SK-MEL-5 (cell line): ENCODE data around the gene GNG13. TPM values are rescaled to one million over a fixed set of nuclear protein-coding genes. Genes with fewer than 3 reads are reported as not detected.
"Not testable (repeated sequence)": the region's sequence is repeated elsewhere in the genome, so short reads cannot be mapped to it uniquely, and the experiment has no call there.

Experiments used
- DNase-seq: peaks from one replicate; pipeline ENCODE4 v3.0.0-alpha.2; 2016; ENCODE audit warnings: low read depth, low spot score
- in situ Hi-C: cut with HindIII; loops from 2 replicates; pipeline ENCODE4 v1.10.0; 2016; ENCODE audit warnings: low sequenced_read_pairs, high pct_unique_total_duplicates, low pct_unique_long_range_greater_than_20kb
- total RNA-seq: library from RNA; depleted of rRNA; stranded (reverse); fragments of >200 nt; shearing (Covaris generic); gene quantifications from 2 replicates; pipeline ENCODE4 v1.2.3, GENCODE V29; 2014

Gene GNG13
- total RNA-seq, 1 experiment from 2014 or later, result not detected

GRCh38 chr16:836221-836620, 35.7 kb upstream of the GNG13 start:
- in situ Hi-C loops, result no loop called here
- DNase-seq, result no peak

GRCh38 chr16:835373-835772, 34.8 kb upstream of the GNG13 start:
- in situ Hi-C loops, result no loop called here

GRCh38 chr16:833411-833810, 32.9 kb upstream of the GNG13 start:
- no peak for DNase-seq
- in situ Hi-C loops, result no loop called here

More at GRCh38 chr16:835373-835772, 34.8 kb upstream of the GNG13 start:
- DNase-seq, result no peak

GRCh38 chr16:832652-833336, 32.3 kb upstream of the GNG13 start:
- in situ Hi-C loops, result no loop called here
- no peak for DNase-seq

- DNase-seq, result no peak
- in situ Hi-C loops, result no loop called here
These were observed 31.3 kb upstream of the GNG13 start for GRCh38 chr16:831571-832413.

- in situ Hi-C loops, result no loop called here
- DNase-seq, result no peak
These were observed 30.5 kb upstream of the GNG13 start for GRCh38 chr16:830871-831570.

- no peak for DNase-seq
- in situ Hi-C loops, result no loop called here
These were observed 29.8 kb upstream of the GNG13 start for GRCh38 chr16:830107-830870.

- no peak for DNase-seq
- in situ Hi-C loops, result no loop called here
These were observed 28.4 kb upstream of the GNG13 start for GRCh38 chr16:828891-829290.

GRCh38 chr16:827513-827912, 27.0 kb upstream of the GNG13 start:
- in situ Hi-C loops, result no loop called here
- DNase-seq, result no peak

- DNase-seq, result no peak
- in situ Hi-C loops, result no loop called here
These were observed 25.0 kb upstream of the GNG13 start for GRCh38 chr16:825341-826061.

- no peak for DNase-seq
- in situ Hi-C loops, result no loop called here
These were observed 24.1 kb upstream of the GNG13 start for GRCh38 chr16:824601-825000.

GRCh38 chr16:824194-824593, 23.7 kb upstream of the GNG13 start:
- in situ Hi-C loops, result no loop called here
- DNase-seq, result no peak

GRCh38 chr16:822909-823297, 22.4 kb upstream of the GNG13 start:
- DNase-seq, result no peak
- in situ Hi-C loops, result no loop called here

GRCh38 chr16:822174-822908, 21.8 kb upstream of the GNG13 start:
- in situ Hi-C loops, result no loop called here

GRCh38 chr16:821751-822150, 21.2 kb upstream of the GNG13 start:
- DNase-seq, result no peak
- in situ Hi-C loops, result no loop called here

More at GRCh38 chr16:822174-822908, 21.8 kb upstream of the GNG13 start:
- DNase-seq, result no peak

- no peak for DNase-seq
- in situ Hi-C loops, result no loop called here
These were observed 20.2 kb upstream of the GNG13 start for GRCh38 chr16:820748-821147.

- in situ Hi-C loops, DNase-seq: not testable (repeated sequence)
These were observed 19.5 kb upstream of the GNG13 start for GRCh38 chr16:820044-820408.
